ENCODE measurements around the gene MROH2B.

- no peak for TF ChIP-seq HNRNPUL1 (IDR thresholded peaks at IDR 0.05; ENCODE audit: low read depth, low read length)
- TF ChIP-seq REXO4 (CRISPR knock-in tag; IDR thresholded peaks at IDR 0.05; ENCODE audit: borderline replicate concordance): no peak
- no peak for TF ChIP-seq JUN (CRISPR knock-in tag; IDR thresholded peaks at IDR 0.05)
- TF ChIP-seq EZH2 (conservative IDR thresholded peaks at IDR 0.05; ENCODE audit: low read depth, low read length): no peak
- no peak for TF ChIP-seq NFKB2 (CRISPR knock-in tag; IDR thresholded peaks at IDR 0.05; ENCODE audit: borderline replicate concordance)
These were observed 84.5 kb downstream of the MROH2B start for GRCh38 chr5:40986666-40987065.

Measured in HepG2 (cell line).